OCI-LY1 (cell line): ENCODE results near the gene KLHL29.

Experiments
- H2AFZ ChIP-seq: fragments of 200-600 bp; sonication (generic), shearing (Covaris generic); 2 replicates; pipeline ENCODE4 v1.6.0; 2014; ENCODE audit warnings: antibody characterized with exemption, mild to moderate bottlenecking, low read length
- H3F3A ChIP-seq: fragments of 200-600 bp; sonication (generic), shearing (Covaris generic); 2 replicates; pipeline ENCODE4 v1.6.0; 2014; ENCODE audit warnings: mild to moderate bottlenecking, antibody characterized with exemption, low read length, moderate library complexity; ENCODE audit not compliant: insufficient read depth
- H3K27ac ChIP-seq: fragments of 200-600 bp; sonication (generic); 2 replicates; pipeline ENCODE4 v1.5.1; 2014; ENCODE audit warnings: low read length, mixed run types, mild to moderate bottlenecking, low read depth; ENCODE audit not compliant: poor library complexity, severe bottlenecking
- H3K27me3 ChIP-seq: fragments of 200-600 bp; sonication (generic); 2 replicates; pipeline ENCODE4 v1.6.0; 2014; ENCODE audit warnings: antibody characterized with exemption, mild to moderate bottlenecking, low read length, moderate library complexity; ENCODE audit not compliant: insufficient read depth
- H3K36me3 ChIP-seq: fragments of 200-600 bp; sonication (generic); 2 replicates; pipeline ENCODE4 v1.6.1; 2014; ENCODE audit warnings: mild to moderate bottlenecking, antibody characterized with exemption, low read length, moderate library complexity, mixed read lengths; ENCODE audit not compliant: insufficient read depth
- H3K4me1 ChIP-seq: fragments of 200-600 bp; sonication (generic); 2 replicates; pipeline ENCODE4 v1.5.1; 2014; ENCODE audit warnings: mild to moderate bottlenecking, low read length, moderate library complexity; ENCODE audit not compliant: insufficient read depth, severe bottlenecking
- H3K4me2 ChIP-seq: fragments of 200-600 bp; sonication (generic), shearing (Covaris generic); 2 replicates; pipeline ENCODE4 v1.6.1; 2014; ENCODE audit warnings: low read length
- H3K4me3 ChIP-seq: fragments of 200-600 bp; sonication (generic); 2 replicates; pipeline ENCODE4 v1.5.1; 2014; ENCODE audit warnings: low read length, low read depth, mild to moderate bottlenecking, mixed read lengths; ENCODE audit not compliant: poor library complexity, severe bottlenecking
- H3K79me2 ChIP-seq: fragments of 200-600 bp; shearing (Covaris generic); 2 replicates; pipeline ENCODE4 v1.6.1; 2016; ENCODE audit warnings: mixed run types, low read length, mixed read lengths; ENCODE audit not compliant: insufficient read depth
- H3K9ac ChIP-seq: fragments of 200-600 bp; sonication (generic), shearing (Covaris generic); 2 replicates; pipeline ENCODE4 v1.6.1; 2014; ENCODE audit warnings: mild to moderate bottlenecking, low read length, mixed read lengths
- H3K9me2 ChIP-seq: fragments of 200-600 bp; sonication (generic), shearing (Covaris generic); 2 replicates; pipeline ENCODE4 v1.6.1; 2014; ENCODE audit warnings: low read depth, mild to moderate bottlenecking, low read length, mixed read lengths
- H3K9me3 ChIP-seq: fragments of 200-600 bp; shearing (Covaris generic); 2 replicates; pipeline ENCODE4 v1.6.1; 2014; ENCODE audit warnings: low read length, mixed read lengths
- H4K20me1 ChIP-seq: fragments of 200-600 bp; sonication (generic), shearing (Covaris generic); 2 replicates; pipeline ENCODE4 v1.6.0; 2016; ENCODE audit warnings: mild to moderate bottlenecking, low read length; ENCODE audit not compliant: insufficient read depth
- CTCF ChIP-seq: fragments of 200-600 bp; sonication (generic), shearing (Covaris generic); IDR thresholded peaks from 2 replicates; pipeline ENCODE4 v1.5.1; 2017; ENCODE audit warnings: mild to moderate bottlenecking, antibody characterized with exemption, low read length, moderate library complexity, mixed read lengths
- EZH2 ChIP-seq: fragments of 200-600 bp; sonication (generic), shearing (Covaris generic); IDR thresholded peaks from 2 replicates; pipeline ENCODE4 v1.8.0; 2017; ENCODE audit warnings: borderline replicate concordance, mixed run types, mild to moderate bottlenecking, antibody characterized with exemption, low read length, moderate library complexity, mixed read lengths

The KLHL29 gene

DNA sequence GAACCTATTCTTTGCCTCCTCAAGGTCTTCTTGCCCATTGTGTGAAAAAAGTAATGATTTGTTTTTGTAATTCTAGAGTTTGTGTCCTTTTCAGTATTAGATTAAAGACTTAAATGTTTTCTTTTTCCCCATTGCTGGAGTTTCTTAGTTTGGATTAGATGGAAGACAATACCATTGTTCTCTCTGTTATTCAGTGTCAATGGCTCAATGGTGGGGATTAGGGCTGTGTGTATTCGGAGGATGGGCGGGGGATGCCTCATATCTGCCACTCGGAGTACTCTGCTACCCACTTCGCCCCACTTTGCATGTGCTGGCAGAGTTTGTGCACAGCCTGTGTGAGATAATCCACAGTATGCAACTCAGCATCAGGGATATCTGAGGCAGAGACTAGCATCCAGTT, 90.1 kb downstream of the KLHL29 start:
- Histone ChIP-seq H3F3A (no peaks in the 10 kb centered on the region), H3K9me3 (no peaks in the 10 kb centered on the region), H3K27ac (no peak overlapping the region), H3K36me3 (no peaks in the 10 kb centered on the region), H3K4me2 (no peak overlapping the region), H3K79me2 (no peaks in the 10 kb centered on the region), H3K4me3 (no peak overlapping the region), H3K9ac (no peak overlapping the region), H4K20me1 (no peaks in the 10 kb centered on the region), H3K9me2 (no peaks in the 10 kb centered on the region), H3K27me3 (no peaks in the 10 kb centered on the region; the same call in 1 of the 2 replicates), H3K4me1 (no peaks in the 10 kb centered on the region), H2AFZ (no peak overlapping the region)
- TF ChIP-seq CTCF (no peak), EZH2 (no peak)

DNA sequence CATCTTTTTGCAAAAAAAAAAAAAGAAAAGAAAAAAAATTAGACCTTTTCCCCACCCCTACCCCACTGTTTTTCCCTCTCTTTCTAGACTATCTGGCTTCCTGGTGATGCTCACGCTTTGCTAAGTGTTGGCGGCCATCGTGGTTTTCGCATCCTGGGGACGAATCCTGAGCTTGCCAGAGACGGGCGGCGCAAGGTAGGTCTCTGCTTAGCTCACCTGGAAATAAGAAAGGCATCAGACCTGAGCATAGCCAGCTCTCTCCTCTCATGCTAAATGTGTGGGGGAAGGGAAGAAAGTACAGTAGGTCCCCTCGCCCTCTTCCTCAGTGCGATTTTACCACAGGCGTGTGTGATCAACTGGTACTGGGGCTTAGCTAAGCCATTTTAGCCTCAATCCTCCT, 90.5 kb downstream of the KLHL29 start:
- Histone ChIP-seq H3K79me2 (no peaks in the 10 kb centered on the region), H3K9ac (no peak overlapping the region), H3F3A (no peaks in the 10 kb centered on the region), H3K27me3 (no peaks in the 10 kb centered on the region; the same call in 1 of the 2 replicates), H3K9me2 (no peaks in the 10 kb centered on the region), H3K27ac (no peak overlapping the region), H3K4me1 (no peaks in the 10 kb centered on the region), H2AFZ (no peak overlapping the region), H3K4me2 (no peak overlapping the region), H4K20me1 (no peaks in the 10 kb centered on the region), H3K36me3 (no peaks in the 10 kb centered on the region), H3K4me3 (no peak overlapping the region), H3K9me3 (no peaks in the 10 kb centered on the region)
- TF ChIP-seq CTCF (no peak), EZH2 (no peak)

DNA sequence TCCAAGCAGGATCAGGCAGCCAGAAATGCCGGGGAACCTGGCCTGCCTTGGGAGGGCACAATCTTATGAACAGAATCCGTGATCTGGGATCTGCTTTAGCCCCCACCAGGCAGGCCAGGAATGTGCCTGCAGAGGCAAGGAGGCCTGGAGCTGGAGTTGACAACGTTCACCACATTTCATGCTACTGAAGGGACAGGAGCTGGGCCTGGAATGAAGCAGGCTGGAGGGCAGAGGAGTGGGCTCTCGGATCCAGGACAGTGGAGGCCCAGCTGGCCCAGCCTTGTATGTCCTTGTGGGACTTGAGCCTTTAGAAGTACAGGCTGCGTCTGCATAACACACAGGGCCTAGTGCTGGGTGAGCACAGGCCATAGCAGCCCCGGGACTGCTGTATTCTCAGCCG, 91.8 kb downstream of the KLHL29 start:
- Histone ChIP-seq H3K9ac (no peak overlapping the region), H3K36me3 (no peaks in the 10 kb centered on the region), H3K4me2 (no peak overlapping the region), H3K27me3 (no peaks in the 10 kb centered on the region; the same call in 1 of the 2 replicates), H2AFZ (no peak overlapping the region), H3K9me2 (no peaks in the 10 kb centered on the region), H3K79me2 (no peaks in the 10 kb centered on the region), H3K4me1 (no peaks in the 10 kb centered on the region), H3K9me3 (no peaks in the 10 kb centered on the region), H4K20me1 (no peaks in the 10 kb centered on the region), H3K27ac (no peak overlapping the region), H3K4me3 (no peak overlapping the region), H3F3A (no peaks in the 10 kb centered on the region)
- TF ChIP-seq EZH2: no peak
- TF ChIP-seq CTCF: no peak
